Lung microvascular endothelial cell (primary cell): ENCODE data around the gene FBN2. TPM values are rescaled to one million over a fixed set of nuclear protein-coding genes. Genes with fewer than 3 reads are reported as not detected.
A peak's percentile ranks its signal among the peaks of the same experiment; 100 is the strongest.
"Not testable (repeated sequence)": the region's sequence is repeated elsewhere in the genome, so short reads cannot be mapped to it uniquely, and the experiment has no call there.

Experiments
- DNase-seq, 2 donors: peaks; one replicate each; pipeline versions ENCODE4 v3.0.0 to v3.0.0-alpha.2; 2010; ENCODE audit warnings: low read depth in 2 of 2
- total RNA-seq: library from RNA; depleted of rRNA; stranded (reverse); fragments of >200 nt; gene quantifications from 2 replicates; pipeline ENCODE4 v1.2.1, GENCODE V29; 2014

FBN2 gene
- total RNA-seq, 1 donor from 2014 or later = 0.60 TPM

DNA sequence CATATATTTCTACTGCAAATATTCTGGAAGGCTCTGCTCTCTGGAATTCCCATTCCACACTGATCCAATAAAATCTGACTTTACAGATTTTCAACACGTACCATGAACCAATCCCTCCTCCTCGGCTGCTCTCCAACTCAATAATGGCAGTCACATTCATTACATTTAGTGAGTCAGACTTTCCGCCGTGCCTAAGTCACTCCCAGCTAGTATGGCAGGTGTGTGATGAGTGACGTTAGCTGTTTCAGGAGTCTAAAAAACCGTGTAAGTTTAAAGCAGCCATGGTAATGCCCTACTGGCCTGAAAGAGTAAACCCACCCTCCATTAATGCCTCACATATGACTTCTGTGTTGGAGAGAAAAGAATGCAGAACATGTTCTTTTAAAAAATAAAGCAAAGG lies 3.3 kb downstream of the FBN2 start:
- no peak for DNase-seq

GRCh38 chr5:128532776-128533175 lies 5.3 kb downstream of the FBN2 start:
- DNase-seq = no peak

- DNase-seq = no peak
Measured at GRCh38 chr5:128532127-128532526, 5.9 kb downstream of the FBN2 start.

DNA sequence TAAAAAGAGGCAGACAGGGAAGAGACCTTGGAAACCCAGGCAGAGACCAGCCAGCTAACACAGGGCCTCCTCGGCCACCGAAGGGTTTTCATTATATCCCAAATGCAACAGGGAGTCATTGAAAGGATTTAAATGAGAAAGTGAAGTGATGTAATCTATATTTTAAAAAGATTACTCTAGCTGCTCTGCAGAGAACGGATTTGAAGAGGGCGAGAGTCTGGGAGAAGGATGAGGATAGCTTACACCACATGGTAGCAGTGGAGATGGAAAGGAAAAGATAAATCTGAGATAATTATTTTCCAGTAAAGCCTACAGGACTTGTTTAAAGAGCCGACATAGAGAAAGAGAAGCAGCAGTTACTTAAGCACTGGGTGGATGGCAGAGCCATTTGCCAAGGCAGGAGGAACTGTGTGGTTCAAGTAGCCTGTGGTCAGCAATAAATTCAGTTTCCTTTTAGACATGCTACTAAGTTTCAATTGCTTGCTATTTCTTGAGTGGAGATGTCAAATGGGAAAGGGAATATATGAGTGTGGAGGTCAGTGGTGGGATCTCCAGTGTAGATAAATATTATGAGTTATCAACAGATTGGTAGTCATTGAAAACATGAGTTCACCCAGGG lies 9.3 kb downstream of the FBN2 start:
- no peak for DNase-seq

DNA sequence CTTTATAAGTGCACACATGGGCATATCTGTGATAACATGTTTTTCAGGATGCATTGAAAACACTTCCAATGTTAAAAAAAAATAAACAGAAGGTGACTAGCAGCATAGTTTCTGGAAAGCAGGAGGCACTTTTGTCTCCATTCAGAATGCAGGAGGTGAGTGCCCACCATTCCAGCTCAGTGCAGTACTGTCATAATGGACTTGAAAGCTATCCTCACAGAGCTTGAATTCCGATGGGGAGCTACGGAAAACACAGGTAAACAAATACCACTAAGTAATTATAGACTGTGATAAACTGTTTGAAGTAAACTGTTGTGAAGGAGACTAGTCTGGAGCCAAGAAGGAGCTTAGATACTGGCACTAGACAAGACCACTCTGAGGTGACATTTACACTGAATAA lies 9.9 kb downstream of the FBN2 start:
- no peak for DNase-seq

DNA sequence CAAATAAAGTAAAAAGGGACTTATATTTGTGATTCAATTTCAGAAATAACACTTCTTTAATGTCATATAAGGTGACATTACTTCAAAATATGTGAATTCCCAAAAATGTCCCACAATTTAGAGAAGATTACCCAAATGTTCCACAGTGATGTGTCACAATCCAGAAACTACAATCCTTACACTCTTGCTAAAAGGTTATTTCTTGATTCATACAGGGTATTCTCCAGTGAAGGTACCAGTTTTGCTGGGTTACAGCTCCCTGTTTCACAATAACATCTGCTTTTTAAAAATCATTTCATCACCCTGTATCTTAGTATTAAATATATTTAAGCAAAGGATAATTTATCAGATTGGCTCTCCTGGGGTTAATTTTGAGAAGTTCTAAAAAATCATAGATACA lies 11.0 kb downstream of the FBN2 start:
- no peak for DNase-seq

- no peak for DNase-seq
Measured at GRCh38 chr5:128522336-128522735, 15.7 kb downstream of the FBN2 start.

DNA sequence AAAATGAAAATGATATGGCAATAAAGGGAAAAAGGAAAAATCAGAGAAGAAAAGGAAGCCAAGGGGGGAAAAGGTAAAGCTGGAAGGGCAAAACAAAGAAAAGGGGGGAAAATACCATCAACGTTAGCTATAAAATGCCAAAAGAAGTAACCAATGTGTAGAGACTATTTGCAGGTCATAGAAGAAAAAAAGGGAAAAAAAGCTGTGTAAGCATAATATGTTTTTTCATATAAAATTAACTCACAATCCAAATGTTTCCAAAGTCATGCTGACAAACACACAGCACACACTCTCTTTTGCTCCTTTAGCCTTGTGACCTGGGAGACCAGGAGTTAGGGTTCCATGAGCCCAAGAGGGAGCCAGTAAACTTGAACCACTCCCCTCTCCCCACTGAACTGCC lies 18.2 kb downstream of the FBN2 start:
- no peak for DNase-seq

GRCh38 chr5:128516978-128517377 lies 21.1 kb downstream of the FBN2 start:
- DNase-seq = no peak

GRCh38 chr5:128513806-128514205 lies 24.2 kb downstream of the FBN2 start:
- DNase-seq = no peak

- no peak for DNase-seq
Measured at GRCh38 chr5:128512894-128513293, 25.2 kb downstream of the FBN2 start.

GRCh38 chr5:128506643-128507042 lies 31.4 kb downstream of the FBN2 start:
- DNase-seq = no peak

GRCh38 chr5:128503727-128504126 lies 34.3 kb downstream of the FBN2 start:
- DNase-seq = not testable (repeated sequence)

DNA sequence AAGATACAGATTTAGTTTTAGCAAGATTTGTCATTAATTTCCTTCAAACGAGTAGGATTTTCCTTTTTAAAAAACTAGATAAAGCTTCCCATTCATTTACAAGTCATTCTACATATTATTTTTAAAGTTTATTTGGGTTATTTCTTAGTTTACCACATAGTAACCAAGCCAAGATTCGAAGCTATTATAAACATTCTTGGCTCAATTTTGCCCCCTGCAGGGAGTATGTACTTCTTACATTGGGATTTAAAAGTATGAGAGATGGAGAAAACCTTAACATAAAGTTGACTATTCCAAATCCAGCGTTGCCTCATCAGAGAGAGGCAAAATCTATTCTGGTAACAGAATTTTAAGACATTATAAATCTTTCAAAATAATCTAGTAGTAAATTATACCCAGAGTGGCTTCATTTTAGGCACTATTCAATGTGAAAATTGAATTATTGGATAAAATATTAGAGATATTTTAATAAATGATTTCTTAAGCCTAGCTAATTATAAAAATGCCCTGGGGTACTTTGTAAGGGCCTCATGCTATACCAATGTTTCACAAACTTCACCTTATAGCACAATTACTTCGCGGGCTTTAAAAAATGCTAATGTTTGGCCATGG lies 39.1 kb downstream of the FBN2 start:
- peak; percentile 44 to 51 for DNase-seq

DNA sequence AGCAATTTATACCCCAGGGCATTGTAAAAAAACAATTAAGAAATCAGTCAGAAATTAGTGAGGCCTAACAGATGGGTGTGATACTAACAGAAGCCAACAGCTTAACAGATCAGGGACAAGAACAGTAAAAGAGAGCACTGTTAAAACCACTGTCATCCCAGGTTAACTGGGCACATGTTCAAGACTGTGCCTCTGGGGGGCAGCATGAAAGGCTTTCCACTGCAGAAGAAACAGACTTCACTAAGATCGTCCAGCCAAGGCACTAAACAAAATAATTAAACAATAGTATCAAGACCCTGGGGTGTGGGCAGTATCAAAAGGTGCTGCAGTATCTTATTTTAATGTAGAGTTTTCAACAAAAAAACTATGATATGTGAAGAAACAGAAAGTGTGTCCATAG lies 43.5 kb downstream of the FBN2 start:
- peak in 1 of 2 donors; percentile 3 for DNase-seq

DNA sequence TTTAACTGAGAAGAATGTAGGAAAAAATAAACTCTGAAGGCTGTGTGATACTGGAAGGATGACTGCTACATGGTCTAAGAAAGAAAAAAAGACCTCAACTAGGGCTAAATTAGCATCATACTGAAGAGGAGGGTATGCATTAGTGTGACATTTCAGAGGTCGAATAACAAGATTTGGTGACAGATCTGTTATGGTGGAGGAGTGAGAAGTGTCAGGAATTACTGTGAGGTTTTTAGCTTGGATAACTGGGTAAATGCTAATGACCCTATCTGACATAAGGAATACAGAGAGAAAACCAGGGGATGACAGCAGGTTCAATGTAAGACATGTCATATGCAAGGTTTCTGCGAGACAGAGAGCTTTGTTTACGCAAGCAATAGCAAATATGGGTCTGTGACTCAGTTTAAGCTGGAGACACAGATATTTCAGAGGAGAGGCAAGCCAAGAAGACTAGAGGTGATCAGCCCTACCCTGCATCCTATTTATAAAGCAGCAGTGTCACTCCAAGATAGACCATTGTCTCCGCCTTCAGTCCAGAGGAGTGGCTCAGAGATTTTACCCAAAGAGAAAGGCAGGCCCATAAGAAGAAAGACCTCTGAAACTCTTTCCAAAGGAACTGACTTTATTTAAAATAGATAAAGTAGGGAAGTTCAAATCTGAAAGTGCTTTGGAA lies 44.3 kb downstream of the FBN2 start:
- no peak for DNase-seq

DNA sequence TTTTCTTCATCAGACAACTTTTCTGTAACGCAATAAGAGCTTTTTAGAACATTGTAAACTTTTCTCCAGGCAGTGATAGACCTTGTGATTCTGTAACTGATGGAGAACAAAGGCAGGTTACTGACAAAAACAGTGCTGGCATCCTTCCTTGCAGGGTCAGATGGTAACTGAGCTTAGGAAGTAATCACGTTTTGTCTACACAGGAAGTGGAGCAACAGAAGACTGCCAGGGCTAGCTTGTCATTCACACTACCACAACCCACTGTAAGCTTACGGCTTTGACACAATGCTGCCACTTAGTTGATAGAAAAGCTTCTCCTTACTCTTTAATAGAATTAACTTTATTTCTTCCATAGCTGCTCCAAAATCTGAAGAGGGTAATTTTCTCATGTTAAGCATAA lies 46.8 kb downstream of the FBN2 start:
- peak in 1 of 2 donors; percentile 6 for DNase-seq

- no peak for DNase-seq
Measured at GRCh38 chr5:128490761-128491160, 47.3 kb downstream of the FBN2 start.

DNA sequence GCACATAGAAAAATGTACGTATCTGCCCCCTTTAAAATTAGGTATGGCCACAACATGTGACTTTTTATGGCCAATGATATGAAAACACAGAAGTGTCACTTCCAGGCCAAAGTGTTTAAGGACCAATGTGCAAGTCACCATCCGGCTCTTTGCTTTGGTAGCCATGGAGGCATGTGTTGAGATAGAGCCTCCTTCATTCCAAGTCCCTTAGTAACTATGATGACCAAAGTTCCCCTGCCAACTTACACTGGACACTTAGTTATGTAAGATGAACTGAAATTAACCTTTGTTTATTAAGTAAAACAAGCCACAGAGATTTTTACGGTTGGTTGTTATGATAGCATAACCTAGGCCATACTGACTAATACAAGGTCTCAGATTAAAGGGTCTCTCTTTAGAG lies 51.0 kb downstream of the FBN2 start:
- no peak for DNase-seq

DNA sequence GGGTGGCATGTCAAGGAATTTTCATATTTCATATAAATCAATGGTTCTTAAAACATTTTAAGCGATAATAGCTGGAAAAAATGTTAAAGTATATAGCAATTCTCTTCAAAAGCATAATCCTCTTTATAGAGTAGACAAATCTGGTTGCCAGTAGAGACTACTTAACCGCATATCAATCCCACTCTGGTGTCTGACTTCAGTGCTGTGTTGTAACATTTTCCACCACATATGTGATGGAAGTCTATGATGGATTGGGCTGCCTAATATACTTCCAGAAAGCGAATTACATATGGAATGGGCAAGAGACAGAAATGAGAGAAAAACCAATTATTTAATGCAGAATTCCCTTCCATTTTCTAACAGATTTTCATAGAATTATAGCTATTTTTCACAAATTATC lies 54.3 kb downstream of the FBN2 start:
- no peak for DNase-seq

GRCh38 chr5:128480906-128481633 lies 57.0 kb downstream of the FBN2 start:
- DNase-seq = no peak

DNA sequence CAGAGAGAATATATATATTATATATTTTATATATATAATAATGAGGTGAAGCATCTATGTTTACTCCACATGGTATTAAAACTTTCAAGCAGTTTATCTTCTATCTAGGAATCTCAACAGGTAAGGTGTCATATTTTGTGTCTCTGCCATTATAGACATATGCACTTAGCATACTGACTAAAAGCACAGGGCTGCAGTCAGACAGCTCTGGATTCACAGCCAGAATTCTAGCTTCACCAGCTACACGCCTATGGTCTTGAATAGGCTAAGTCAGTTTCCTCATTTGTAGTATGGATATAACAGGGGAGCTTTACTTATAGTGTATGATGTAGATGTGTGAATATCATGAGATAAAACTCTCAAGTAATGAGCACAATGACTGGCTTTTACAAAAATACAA lies 57.9 kb downstream of the FBN2 start:
- no peak for DNase-seq
